Amniotic epithelial cell (primary cell): ENCODE data around the gene MBOAT2.

Source experiments
- DNase-seq: peaks from one replicate; pipeline ENCODE4 v3.0.0-alpha.2; 2010; ENCODE audit warnings: low read depth

The MBOAT2 gene

DNA sequence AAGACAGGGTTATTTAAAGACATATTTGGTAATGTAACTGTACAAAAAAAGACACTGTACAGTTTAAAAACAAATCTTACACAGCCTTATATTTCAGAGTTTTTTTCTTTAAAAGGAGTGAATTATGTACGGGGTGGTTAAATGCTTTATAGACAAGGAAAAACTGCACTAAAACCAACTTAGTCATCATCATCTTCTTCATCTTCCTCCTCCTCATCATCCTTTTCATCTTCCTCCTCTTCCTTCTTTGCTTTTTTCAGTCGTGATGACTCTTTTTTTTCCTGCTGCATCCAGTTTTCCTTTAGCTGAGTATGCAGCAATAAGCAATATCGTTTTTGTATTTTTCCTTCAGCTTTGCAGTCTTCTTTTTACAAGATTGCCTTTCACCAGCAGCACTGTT is 14.6 kb upstream of the MBOAT2 start:
- no peak for DNase-seq

DNA sequence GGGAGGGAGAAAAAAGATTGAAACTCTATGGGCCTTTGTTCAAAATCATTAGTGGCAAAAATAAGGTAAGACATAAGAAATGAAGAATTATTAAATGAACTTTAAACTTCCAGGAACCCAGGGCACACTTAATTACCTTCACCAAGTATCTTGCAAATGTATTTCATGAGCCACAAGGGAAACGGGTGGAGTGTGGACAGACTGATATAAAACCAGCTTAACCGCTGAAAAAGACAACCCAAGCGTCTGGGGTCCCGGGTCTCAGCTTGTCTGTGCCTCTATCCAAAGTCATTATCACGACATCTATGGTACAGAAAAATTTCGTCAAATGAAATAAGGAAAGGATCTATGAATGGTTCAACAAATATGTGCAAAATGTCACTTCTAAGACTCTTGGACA is 13.9 kb upstream of the MBOAT2 start:
- DNase-seq, result no peak

DNA sequence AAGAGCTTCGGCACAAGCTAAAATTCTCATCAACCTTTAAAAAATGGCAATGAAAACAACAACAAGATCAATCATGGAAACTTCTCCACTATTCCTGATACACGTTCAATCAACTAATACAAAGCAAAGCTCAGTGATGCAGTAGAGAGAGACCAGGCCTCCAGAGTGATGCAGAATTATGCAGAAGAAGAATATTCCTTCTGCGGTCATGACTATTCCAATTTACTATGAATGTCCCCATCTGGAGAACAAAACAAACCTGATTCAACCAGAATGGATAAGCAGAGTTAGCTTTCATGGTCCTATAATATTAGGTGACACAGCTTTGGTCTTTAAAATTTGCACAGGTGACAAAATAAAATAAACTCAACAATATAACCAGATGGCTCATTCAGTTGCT is 12.5 kb upstream of the MBOAT2 start:
- no peak for DNase-seq

DNA sequence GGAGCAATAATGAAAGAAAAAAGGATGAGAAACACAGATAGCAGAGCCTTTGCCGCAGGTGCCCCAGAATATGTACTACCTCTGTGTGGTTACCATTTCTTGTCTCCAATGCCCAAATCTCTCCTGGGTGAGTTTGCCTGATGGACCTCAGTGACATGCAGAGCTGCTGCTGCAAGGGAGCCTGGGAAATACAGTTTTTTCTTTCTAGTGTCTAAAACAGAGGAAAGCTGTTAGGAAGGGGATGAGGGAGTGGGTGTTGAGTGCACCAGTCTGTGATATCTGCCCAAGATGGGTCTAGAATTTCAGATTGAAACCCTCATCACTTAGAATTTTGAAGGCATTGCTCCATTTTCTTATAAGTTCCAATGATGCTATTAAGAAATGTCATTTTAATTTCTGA is 9.9 kb upstream of the MBOAT2 start:
- DNase-seq, result no peak

DNA sequence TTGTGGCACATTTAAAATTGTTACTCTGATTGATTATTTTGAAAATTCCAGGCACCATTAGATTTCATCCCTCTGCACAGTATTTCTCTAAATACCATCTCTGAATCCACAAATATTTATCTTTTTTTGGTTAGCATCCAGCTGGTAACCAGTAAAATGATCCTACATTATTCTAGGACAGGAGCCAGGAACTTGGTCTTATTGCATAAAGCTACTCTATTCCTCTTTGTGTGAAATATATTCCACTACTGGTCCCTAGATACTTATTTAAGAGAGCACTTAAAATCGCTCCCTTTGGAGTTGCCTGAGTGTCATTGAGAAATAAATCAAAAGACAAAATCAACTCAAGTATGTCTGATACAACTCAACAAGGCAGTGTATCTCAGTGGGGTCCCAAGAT is 7.4 kb upstream of the MBOAT2 start:
- peak; percentile 46 for DNase-seq

DNA sequence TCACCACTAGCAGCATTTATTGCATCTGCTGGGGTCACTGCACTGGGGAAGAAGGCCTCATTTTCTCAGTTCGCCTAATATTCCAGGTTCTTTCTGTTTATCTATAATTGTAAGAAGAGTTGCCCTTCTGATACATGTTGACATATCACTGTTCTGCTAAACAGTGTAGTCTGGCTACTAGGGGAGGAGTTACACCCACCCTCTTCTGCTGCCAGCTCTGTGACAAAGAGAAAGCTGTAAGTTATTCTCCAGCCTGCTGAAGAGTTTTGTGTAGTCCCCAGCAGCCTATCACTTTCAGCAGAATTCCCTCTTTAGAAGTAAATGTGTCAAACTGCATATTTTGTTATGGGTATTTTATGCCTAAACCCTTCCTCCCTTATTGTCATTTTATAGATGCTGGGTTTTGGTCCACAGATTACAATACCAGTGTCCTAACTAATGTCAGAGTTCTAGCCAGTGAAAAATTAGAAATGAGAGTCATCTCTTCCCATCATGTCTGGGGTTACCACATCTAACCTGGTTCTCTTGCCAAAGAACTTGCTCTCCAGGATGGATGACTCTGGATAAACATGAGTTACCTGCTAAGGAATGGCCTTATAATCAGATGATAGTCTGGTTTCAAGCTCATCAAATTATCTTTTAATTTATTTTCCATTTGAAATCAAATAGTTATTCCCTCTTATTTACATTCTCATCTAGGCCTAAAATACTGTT is 5.6 kb upstream of the MBOAT2 start:
- DNase-seq, result no peak

DNA sequence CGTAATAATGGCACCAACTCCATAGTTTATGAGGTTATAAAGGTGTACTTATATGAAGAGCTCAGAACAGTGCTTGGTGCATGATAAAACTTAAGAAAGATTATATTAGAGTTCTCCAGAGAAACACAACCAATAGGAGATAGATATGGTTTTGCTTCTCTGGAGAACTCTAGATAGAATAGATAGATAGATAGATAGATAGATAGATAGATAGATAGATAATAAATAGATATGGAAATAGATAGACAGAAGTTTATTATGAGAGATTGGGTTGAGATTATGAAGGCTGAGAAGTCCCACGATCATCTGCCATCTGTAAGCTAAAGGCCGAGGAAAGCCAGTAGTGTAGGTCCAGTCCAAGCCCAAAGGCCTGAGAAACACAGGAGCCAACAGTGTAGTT is 2.9 kb upstream of the MBOAT2 start:
- no peak for DNase-seq

DNA sequence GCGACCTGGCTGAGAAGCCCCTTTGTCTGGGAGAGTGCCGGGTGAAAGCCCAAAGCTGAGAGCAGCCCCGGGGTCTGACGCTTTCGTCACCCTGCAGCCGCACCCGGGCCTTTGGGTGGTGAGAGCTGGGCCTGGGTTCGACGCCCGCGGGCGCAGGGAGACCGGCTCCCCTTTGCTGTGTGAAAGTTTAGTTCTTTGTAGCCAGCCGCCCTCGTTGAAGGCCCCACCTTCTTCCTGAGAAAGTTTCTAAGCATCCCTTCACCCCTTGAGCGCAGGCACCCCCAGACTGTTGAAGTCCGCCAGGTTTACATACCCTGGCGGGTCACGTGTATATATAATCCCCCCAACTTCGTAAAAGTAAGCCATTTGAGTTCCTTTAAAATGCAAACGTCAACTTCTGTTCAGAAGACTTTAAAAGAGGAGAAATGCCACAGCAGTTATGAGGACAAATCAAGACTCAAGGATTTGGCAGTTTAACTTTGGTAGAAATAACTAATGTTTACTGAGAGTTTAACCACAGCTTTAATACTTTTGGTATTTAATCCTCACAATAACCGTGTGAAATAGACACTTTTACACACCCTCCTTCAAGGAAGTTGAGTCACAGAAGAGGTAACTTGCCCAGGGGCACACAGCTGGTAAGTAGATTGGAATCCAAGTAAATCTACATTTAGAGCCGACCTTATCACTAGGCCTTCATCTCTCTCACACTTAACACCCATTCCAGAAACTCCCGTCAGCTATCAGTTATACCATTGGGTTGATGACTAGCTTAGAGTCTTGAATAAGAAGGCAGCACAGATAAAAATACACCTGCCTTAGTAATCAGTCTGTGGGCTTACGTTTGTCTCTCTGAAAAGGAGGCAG is 1.1 kb upstream of the MBOAT2 start:
- peak; percentile 73 for DNase-seq

DNA sequence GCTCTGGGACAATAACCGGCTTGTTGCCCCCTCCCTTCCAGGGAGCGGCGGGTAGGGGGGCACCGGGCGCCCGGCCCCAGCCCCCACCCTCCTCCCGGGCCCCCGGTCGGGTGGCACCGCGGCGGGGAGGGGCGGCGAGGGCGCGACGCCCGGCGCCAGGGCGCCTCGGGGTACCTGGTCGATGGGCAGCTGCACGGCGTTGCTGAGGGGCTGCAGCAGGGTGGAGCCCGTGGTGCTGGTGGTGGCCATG is 193 bp downstream of the MBOAT2 start:
- DNase-seq, result no peak

DNA sequence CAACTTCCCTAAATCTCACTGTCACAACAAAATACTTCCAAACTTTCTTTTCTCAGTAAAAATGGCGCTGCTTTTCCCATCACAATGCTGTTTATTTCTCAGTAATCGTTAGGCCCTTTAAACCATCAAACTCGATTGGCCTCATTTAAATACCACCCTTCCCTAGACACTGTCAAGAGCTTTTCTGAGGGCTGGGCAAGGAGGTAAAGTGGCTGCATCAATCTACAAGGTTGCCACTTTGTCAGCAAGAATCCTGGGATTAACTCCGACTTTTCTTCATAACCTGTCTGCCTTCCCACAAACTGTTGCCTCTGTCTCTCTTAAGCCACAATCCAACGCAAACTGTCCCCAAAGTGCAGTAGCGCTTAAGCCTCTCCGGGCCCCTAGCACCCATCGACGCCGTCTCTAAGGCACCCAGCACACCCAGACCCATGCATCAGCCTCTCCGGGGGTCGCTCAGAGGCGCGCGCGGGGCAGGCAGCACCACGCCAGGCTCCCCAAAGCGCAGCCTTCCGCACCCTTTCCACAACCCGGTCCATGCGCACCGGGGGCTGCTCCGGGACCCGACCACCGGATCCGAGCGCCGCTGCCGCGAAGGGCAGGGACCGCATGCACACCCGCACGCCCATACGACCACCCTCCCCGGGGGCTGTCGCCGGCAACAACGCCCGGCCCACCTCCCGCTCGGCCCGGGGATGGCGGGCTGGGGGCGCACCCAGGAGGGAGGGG is 683 bp downstream of the MBOAT2 start:
- no peak for DNase-seq

DNA sequence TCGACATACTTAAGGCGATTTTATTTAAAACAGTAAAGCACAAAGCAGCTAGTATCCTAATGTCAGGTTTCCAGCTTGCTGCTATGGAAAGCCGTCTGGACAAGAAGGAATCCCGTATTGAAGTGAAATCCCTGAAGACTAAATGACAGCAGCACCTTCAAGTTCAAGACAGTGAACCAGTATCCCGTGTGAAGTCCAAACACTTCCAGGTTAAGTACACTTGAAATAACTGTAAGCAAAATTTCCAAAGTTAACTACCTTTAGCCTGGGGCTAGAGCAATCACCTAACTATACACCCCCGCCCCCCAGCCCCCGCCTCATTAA is 1.2 kb downstream of the MBOAT2 start:
- no peak for DNase-seq

DNA sequence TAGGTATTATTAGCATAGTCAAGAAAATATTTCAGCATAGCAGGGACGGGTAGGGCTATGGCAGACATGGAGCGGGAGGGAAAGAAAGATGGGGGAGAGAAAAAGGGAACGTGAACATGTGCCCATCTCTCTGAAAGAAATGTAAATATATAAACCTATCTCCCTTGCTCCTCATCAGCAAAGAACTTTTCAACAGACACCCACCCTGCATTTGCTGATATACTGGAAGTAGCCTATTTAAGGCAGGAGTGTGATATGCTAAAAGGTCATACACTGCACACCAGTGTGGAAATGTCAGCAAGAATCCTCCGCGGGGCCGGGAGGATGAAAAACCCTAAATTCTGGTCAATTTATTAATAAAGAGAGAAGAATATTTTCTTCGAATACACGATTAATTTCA is 1.7 kb downstream of the MBOAT2 start:
- DNase-seq, result no peak

DNA sequence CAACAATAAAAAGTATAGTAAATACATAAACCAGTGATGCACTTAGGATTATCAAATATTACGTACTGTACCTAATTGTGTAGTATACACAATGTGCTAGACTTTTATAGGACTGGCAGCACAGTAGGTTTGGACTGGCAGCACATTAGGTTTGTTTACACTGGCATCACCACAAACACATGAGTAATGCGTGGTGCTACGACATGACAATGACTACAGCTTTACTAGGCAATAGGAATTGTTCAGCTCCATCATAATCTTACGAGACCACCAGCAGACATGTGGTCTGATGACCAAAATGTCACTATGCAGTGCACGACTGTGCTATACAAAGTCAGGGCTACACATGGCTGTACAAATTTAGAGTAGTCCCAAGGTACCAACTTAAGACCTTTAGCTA is 2.3 kb downstream of the MBOAT2 start:
- DNase-seq, result peak; percentile 37

DNA sequence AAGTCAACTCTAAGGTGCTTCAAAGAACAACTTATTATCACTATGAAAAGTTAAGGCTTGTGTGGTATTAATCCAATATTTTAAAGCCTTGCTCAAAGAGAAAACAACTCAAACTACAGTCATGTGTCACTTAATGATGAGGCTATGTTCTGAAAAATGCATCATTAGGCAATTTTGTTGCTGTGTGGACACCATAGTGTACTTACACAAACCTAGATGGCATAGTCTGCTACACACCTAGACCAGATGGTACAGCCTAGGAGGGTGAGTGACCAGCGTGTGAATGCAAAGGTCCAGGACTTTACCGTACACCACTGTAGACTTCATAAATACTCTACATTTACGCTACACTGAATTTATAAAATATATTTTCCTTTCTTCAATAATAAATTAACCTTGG is 3.0 kb downstream of the MBOAT2 start:
- no peak for DNase-seq

DNA sequence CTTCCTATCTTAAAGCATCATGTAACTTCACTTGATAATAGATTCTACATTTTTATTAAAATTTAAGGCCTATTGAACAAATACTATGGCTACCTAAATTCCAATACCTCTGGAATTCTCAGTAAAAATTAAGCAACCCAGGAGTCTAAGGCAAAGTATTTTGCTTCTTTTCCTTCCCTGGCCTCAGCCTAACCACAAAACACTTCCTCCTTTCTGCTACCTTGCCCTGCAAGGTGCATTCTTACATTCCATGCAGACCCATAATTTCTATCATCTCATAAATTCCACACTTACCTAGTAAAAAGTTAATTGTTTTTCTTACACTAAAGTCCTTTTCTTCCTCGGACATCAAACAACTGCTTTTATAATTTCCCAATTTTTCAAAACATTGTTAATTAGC is 3.7 kb downstream of the MBOAT2 start:
- DNase-seq, result no peak

DNA sequence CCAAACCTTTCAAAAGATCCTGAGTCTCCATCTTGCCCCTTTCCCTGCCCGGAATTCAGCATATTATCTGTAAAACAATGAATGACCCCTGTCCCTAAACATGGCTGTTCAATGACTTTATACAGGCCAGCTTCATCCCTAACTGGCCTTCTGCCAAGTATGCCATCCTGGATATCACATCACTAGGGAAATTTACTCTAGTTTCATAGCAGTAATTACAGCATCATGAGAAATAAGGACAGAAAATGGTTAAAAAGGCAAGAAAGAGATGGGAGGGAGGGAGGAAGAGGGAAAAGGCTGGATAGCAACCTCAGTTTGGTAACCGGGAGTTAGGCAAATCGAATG is 4.4 kb downstream of the MBOAT2 start:
- no peak for DNase-seq

DNA sequence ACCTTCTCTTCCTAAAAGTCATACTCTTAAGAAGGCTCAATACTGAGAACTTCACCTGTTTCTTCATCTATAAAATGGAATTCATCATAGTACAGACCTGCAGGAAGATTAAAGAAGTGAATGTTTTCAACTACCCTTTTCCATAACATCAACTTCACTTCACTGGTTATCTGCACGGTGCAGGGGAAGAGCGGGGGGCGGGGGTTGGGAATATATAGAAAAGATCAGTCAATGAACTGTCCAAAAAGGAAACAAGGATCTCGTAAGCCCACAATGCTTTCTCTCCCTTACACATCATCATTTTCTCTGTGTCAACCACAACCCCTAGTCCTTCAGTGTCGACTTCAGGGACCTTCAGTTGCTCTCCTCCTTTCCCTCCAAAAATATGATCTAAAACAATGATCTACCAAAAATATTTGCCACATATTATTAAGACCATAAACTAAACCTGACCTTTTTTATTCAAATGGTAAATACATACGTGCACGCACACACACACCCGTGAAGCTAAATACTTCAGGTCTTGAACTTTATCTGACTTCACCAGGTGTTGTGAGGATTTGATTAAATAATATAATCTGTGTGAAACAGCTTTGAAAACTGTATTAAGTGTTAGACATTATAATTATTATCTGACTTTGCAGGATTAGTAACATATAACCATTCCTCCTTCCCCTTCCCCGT is 4.9 kb downstream of the MBOAT2 start:
- no peak for DNase-seq

DNA sequence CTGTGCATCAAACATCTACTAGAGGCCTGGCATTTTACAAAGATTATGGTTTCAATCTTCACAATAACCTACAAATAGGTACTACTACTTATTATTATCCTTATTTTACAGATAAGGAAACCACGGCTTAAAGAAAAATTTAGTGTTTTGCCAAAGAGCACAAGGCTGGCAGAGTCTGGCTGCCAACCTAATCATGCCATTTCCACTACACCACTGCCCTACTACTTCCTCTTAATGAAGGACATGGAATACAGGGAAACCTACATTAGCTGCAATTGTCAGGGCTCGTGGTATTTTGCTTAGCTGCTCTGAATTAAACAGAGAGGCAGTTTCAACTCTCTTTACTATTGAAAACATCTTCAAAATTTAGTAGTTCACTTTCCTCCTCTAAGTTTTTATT is 5.9 kb downstream of the MBOAT2 start:
- no peak for DNase-seq

DNA sequence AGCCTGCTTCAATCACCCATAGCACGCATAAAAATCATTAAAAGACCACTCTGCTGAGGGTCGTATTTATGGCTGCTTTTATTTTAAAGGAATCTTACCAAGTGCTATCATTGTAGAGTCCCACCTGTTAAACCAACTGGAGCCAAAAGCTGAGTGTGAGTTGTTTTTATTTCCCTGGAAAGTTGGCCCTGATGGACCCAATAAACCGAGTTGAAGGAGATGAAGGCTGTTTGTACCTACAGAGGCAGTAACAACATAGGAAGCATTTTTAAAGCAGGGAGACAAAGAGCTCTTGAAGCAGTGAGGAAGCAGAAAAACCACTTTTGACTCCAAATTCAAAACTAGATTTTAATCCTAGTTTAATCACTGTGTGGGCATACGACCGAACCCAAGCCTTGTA is 6.4 kb downstream of the MBOAT2 start:
- no peak for DNase-seq

DNA sequence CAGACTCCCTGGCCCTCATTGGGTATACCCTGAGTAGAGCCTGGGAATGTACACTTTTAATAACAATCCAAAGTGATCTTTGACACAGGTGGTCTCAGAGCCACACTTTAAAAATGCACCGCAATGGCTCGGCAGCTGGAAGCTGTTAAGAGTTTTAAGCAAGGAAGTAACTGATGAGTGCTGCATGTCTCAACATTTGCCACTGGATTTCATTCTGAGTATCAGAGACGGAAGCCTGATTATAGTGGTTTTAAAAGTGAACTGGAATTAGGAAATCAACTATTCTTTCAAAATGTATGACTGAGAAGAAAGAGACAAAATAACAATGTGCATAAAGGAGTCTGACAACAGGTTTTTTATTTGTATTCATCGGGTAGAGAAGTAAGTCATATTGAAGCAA is 7.5 kb downstream of the MBOAT2 start:
- DNase-seq, result no peak

DNA sequence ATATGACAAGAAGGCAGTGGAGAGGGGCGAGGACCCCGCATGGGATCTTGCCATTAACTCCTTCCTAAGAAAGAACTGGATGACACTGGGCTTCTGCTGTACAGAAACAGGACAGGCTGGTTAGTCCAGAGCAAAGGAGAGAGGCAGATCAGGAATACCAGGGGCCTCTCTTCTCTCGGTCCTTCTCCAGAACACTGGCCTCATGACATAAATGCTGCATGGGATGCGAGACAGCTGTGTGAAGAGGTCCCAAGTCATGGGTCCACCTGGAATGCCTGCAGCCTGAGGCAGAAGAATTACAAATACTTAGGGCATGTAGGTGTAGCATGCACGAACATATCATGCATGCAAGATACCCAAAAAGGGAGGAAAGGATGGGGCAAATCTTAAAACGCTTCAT is 9.1 kb downstream of the MBOAT2 start:
- no peak for DNase-seq

DNA sequence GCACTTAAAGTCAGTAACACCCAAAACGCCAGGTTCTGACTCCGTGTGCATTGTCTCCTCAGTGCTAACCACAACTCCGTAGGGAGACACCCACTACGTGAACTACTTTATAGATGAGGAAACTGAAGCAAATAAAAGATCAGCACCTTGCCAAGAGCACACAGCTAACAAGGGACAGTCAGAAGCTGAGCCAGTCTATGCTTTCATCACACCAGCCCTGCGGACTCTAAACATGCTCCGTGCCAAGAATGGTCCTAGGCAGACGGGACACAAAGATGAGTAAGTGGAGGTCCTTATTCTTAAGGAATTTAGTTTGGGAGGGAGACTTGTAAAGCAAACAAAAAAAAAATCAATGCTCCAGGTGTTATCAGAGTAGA is 9.6 kb downstream of the MBOAT2 start:
- DNase-seq, result no peak
